Caki2 (cell line): ENCODE results near the gene PLIN3. TPM values are rescaled to one million over a fixed set of nuclear protein-coding genes. Genes with fewer than 3 reads are reported as not detected.
"Not testable (repeated sequence)": the region's sequence is repeated elsewhere in the genome, so short reads cannot be mapped to it uniquely, and the experiment has no call there.

Source experiments
- DNase-seq: peaks from one replicate; pipeline ENCODE4 v3.0.0-alpha.2; 2015; ENCODE audit warnings: low read depth
- in situ Hi-C: cut with HindIII; loops from 2 replicates; pipeline ENCODE4 v1.10.0; 2016; ENCODE audit warnings: low sequenced_read_pairs, low pct_unique_long_range_greater_than_20kb, mixed read lengths
- total RNA-seq: library from RNA; depleted of rRNA; stranded (reverse); fragments of >200 nt; shearing (Covaris generic); gene quantifications from 2 replicates; pipeline ENCODE4 v1.2.3, GENCODE V29; 2014; ENCODE audit warnings: low replicate concordance

The PLIN3 gene
- total RNA-seq, 1 experiment from 2014 or later = 320 TPM

DNA sequence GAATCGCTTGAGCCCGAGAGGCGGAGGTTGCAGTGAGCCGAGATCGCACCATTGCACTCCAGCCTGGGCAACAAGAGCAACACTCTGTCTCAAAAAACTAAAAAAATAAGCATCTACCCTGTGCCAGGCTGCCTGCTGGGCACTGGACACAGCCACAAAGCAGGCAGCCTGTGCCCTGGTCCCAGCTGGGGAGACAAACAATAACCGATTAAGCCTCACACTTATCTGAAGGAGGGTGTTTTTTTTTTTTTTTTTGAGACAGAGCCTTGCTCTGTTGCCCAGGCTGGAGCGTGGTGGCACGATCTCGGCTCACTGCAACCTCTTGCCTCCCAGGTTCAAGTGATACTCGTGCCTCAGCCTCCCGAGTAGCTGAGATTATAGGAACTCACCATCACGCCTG, 11.0 kb downstream of the PLIN3 start:
- DNase-seq, in situ Hi-C loops: not testable (repeated sequence)

DNA sequence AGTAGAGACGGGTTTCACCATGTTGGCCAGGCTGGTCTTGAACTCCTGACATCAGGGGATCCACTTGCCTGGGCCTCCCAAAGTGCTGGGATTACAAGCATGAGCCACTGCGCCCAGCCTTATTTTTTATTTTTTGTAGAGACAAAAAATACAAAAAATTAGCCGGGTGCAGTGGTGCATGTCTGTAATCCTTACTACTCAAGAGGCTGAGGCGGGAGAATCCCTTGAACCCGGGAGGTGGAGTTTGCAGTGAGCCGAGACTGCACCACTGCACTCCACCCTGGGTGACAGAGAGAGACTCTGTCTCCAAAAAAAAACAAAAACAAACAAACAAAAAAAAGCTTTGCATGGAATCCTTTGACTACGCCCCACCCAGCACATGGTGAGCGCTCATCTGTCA, 14.0 kb downstream of the PLIN3 start:
- in situ Hi-C loops = not testable (repeated sequence)
- peak; percentile 48 for DNase-seq

- in situ Hi-C loops = no loop called here
- no peak for DNase-seq
Observed at GRCh38 chr19:4852484-4852883, 15.0 kb downstream of the PLIN3 start.

- DNase-seq = peak; percentile 96
Observed at GRCh38 chr19:4851551-4852290, 15.7 kb downstream of the PLIN3 start.

GRCh38 chr19:4849019-4849418, 18.4 kb downstream of the PLIN3 start:
- in situ Hi-C loops = no loop called here
- DNase-seq = no peak

More at GRCh38 chr19:4851551-4852290, 15.7 kb downstream of the PLIN3 start:
- in situ Hi-C loops = no loop called here

GRCh38 chr19:4847190-4847973, 20.1 kb downstream of the PLIN3 start:
- DNase-seq = no peak
- in situ Hi-C loops = no loop called here

GRCh38 chr19:4845975-4846374, 21.5 kb downstream of the PLIN3 start:
- in situ Hi-C loops = not testable (repeated sequence)

GRCh38 chr19:4844348-4845179, 22.9 kb downstream of the PLIN3 start:
- peak; percentile 95 for DNase-seq
- in situ Hi-C loops = no loop called here

More at GRCh38 chr19:4845975-4846374, 21.5 kb downstream of the PLIN3 start:
- DNase-seq = peak; percentile 92

- in situ Hi-C loops = no loop called here
- no peak for DNase-seq
Observed at GRCh38 chr19:4843647-4843965, 23.9 kb downstream of the PLIN3 start.

- in situ Hi-C loops = no loop called here
- DNase-seq = no peak
Observed at GRCh38 chr19:4839192-4839591, 28.3 kb downstream of the PLIN3 start.

DNA sequence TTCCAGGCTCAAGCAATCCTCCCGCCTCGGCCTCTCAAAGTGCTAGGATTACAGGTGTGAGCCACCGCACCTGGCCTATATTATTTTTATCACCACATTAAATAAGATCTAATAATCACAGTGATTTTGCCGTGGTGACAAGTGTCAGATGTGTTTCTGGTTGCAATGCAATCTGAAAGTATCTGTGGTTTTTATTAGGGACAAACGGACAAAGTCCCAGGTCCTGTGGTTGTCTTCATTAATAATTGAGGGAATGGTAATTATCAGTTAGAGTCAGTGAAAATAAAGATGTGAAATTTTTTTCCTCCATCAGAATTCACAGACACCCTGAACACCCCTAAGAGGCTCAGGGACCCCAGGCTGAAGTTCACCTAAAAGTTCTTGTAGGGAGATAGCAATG, 34.7 kb downstream of the PLIN3 start:
- no peak for DNase-seq
- in situ Hi-C loops = no loop called here

GRCh38 chr19:4831979-4832340, 35.5 kb downstream of the PLIN3 start:
- in situ Hi-C loops = not testable (repeated sequence)

GRCh38 chr19:4831304-4831978, 36.0 kb downstream of the PLIN3 start, which contains the start of gene TICAM1:
Gene TICAM1, minus strand, starts transcription at chr19:4831712. Its CDS starts 13,335 bp downstream, at chr19:4818377.
- DNase-seq = peak; percentile 63
- in situ Hi-C loops = no loop called here

More at GRCh38 chr19:4831979-4832340, 35.5 kb downstream of the PLIN3 start:
- DNase-seq = not testable (repeated sequence)

DNA sequence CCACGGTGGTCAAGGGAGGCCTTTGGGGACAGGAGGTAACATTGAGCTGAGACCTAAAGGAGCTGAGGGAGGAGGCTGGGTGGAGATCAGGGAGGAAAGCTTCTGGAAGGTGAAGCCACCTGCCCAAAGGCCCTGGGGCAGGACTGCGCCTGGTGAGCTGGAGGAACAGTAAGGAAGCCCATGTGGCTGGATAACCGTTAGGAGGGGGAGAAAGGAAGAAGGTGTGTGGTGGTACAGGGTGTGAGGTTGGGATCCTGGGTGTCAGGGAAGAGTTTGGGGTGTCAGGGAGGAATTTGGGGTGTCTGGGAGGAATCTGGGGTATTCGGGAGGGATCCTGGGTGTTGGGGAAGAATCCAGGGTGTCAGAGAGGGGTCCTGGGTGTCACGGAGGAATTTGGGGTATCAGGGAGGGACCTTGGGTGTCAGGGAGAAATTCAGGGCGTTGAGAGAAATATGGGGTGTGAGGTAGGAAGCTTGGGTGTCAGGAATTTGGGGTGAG, 36.6 kb downstream of the PLIN3 start:
- in situ Hi-C loops = no loop called here
- DNase-seq = no peak

DNA sequence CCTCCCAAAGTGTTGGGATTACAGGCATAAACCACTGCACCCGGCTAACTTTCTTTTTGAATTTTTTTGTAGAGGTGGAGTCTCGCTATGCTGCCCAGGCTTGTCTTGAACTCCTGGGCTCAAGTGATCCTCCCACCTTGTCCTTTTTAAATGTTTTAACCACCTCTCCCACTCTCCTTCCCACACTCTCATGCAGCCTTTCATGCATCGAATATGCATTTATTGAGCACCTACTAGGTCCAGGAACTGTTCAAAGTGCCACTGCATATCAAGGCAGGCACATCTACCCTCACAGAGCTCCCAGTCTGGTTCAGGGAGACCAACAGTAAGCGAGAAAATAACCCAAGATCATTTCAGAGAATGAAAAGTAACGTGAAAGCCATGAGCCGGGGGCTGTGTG, 37.1 kb downstream of the PLIN3 start:
- no peak for DNase-seq
- in situ Hi-C loops = no loop called here

DNA sequence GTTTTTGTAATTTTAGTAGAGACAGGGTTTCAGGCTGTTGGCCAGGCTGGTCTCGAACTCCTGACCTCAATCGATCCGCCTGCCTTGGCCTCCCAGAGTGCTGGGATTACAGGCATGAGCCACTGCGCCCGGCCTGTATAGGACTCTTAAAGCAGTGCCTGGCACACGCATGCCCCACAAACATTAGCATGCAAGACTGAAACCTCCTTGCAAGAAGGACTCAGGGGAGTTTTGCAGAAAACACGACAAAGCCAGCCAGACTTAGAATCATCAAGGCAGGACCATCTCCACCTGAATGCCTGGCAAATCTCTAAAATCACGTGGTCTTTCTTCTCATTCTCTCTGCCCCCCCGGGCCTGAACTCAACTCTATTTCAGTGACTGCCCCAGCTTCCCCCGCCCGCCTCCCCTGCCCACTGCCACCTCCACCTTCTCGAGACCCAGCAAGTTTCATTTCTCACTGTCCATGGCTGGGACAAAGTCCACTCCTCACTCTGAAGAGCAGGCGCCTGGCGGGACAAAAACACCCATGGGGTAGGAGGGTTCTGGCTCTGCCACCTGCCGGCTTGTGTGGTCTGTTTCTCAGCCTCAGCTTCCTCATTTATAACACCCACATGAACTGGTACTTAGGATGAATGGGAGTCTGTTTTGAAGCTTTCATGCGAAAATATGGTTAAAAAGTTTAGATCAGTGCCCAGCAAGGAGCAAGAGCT, 38.3 kb downstream of the PLIN3 start:
- no peak for DNase-seq
- in situ Hi-C loops = no loop called here

GRCh38 chr19:4823577-4823976, 43.9 kb downstream of the PLIN3 start:
- in situ Hi-C loops = no loop called here
- DNase-seq = no peak
